ENCODE data around the gene MYH9. TPM values are rescaled to one million over a fixed set of nuclear protein-coding genes. Genes with fewer than 3 reads are reported as not detected.

The MYH9 gene
- total RNA-seq, 1 donor from 2014 or later, result 122 TPM

DNA sequence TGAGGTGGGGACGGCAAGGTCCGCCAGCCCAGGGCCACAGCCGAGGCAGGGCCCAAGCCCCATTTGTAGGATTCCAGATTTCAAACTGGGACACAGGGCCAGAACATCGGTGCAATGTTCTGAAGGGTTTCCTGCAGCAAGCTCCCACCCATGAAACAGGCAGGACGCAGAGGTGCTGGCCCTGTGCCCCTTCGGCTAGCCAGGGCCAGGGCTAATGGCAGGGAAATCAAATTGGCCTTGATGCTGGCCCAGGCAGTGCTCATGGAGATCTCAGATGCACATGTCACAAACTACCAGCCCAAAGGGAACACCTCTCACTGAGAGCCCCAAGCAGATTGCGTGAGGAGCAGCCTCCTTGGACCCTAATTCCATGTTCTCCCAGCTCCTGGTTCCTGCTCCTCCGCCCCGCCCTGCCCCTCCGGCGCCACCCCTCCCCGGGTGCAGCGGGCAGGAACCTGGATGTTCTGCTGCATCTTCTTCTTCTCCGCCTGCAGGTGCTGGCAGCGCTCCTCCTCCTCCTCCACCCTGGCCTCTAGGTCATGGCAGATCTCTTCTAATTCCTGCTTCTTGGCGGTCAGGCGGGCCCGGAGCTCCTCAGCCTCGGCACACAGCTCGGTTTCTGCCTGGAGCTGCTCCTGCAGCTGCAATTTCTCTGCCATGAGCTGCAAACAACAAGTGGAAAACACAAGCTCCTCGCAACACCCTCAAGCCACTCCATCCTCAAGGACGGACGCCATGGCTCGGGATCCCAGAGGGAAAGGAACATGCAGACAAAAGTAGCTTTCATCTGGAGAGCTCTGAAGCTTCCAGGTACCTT is 87.2 kb downstream of the MYH9 start:
- Mint-ChIP-seq H3K27ac (ENCODE audit: unreplicated experiment) (no peak overlapping the region), H3K4me1 (ENCODE audit: low read depth, unreplicated experiment) (no peaks in the 10 kb centered on the region), H3K4me3 (ENCODE audit: unreplicated experiment) (no peak overlapping the region), H3K9me3 (ENCODE audit: unreplicated experiment) (no peaks in the 10 kb centered on the region), H3K27me3 (ENCODE audit: unreplicated experiment) (peaks cover 3% of the 10 kb centered on the region), H3K36me3 (ENCODE audit: unreplicated experiment) (peaks cover 4% of the 10 kb centered on the region)
- TF ChIP-seq, protein P1, sequence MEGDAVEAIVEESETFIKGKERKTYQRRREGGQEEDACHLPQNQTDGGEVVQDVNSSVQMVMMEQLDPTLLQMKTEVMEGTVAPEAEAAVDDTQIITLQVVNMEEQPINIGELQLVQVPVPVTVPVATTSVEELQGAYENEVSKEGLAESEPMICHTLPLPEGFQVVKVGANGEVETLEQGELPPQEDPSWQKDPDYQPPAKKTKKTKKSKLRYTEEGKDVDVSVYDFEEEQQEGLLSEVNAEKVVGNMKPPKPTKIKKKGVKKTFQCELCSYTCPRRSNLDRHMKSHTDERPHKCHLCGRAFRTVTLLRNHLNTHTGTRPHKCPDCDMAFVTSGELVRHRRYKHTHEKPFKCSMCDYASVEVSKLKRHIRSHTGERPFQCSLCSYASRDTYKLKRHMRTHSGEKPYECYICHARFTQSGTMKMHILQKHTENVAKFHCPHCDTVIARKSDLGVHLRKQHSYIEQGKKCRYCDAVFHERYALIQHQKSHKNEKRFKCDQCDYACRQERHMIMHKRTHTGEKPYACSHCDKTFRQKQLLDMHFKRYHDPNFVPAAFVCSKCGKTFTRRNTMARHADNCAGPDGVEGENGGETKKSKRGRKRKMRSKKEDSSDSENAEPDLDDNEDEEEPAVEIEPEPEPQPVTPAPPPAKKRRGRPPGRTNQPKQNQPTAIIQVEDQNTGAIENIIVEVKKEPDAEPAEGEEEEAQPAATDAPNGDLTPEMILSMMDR (IDR thresholded peaks at IDR 0.05; ENCODE audit: partially characterized antibody, unreplicated experiment), result no peak
- no peak for DNase-seq

DNA sequence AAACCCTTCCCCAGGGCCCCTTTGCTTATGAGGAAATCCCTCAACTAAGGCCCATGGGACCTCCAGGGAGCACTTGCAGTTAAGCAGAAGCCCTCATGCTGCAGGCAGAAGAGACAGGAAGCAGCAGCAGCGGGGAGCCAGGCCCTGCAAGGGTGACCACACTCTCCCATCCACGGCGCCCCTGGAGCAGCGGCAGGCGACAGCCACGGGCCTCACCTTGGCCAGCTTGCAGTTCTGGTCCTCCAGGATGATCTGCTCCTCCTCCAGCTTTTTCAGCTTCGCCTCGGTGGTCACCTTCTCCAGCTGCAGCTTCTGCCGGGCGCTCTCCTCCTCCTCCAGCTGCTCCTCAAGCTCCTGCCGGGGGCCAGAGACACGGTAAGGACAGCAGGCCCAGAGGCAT is 87.9 kb downstream of the MYH9 start:
- H3K9me3 Mint-ChIP-seq (ENCODE audit: unreplicated experiment), result no peaks in the 10 kb centered on the region
- TF ChIP-seq, protein P1 (IDR thresholded peaks at IDR 0.05; ENCODE audit: partially characterized antibody, unreplicated experiment), result no peak
- DNase-seq, result no peak
- no peak overlapping the region for H3K4me3 Mint-ChIP-seq (ENCODE audit: unreplicated experiment)
- H3K36me3 Mint-ChIP-seq (ENCODE audit: unreplicated experiment), result peaks cover 4% of the 10 kb centered on the region
- peaks cover 3% of the 10 kb centered on the region for H3K27me3 Mint-ChIP-seq (ENCODE audit: unreplicated experiment)
- no peaks in the 10 kb centered on the region for H3K4me1 Mint-ChIP-seq (ENCODE audit: low read depth, unreplicated experiment)
- H3K27ac Mint-ChIP-seq (ENCODE audit: unreplicated experiment), result no peak overlapping the region

DNA sequence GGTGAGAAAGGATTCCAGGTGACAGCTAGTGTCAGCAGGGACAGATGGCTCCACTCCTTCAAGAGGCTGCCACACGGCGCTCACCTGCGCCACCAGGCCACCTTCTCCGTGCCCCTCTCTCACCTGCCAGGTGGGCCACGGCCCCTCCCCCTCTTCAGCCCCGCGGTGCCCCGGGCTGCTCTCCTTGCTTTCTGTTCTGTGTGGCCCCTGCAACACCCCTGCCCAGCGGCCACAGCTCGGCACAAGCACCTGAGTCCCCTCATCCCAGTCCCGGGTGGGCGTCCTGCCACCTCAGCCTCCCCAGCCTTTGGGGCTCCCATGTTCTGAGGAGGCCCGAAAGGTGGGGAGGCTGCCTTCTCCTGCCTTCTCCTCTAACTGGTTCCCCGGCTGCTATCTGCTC is 88.5 kb downstream of the MYH9 start:
- peaks cover 9% of the 10 kb centered on the region for H3K36me3 Mint-ChIP-seq (ENCODE audit: unreplicated experiment)
- H3K4me1 Mint-ChIP-seq (ENCODE audit: low read depth, unreplicated experiment), result no peaks in the 10 kb centered on the region
- TF ChIP-seq, protein P1 (IDR thresholded peaks at IDR 0.05; ENCODE audit: partially characterized antibody, unreplicated experiment), result no peak
- H3K9me3 Mint-ChIP-seq (ENCODE audit: unreplicated experiment), result peaks cover 2% of the 10 kb centered on the region
- H3K27me3 Mint-ChIP-seq (ENCODE audit: unreplicated experiment), result peaks cover 5% of the 10 kb centered on the region
- no peak overlapping the region for H3K27ac Mint-ChIP-seq (ENCODE audit: unreplicated experiment)
- H3K4me3 Mint-ChIP-seq (ENCODE audit: unreplicated experiment), result no peak overlapping the region
- no peak for DNase-seq

DNA sequence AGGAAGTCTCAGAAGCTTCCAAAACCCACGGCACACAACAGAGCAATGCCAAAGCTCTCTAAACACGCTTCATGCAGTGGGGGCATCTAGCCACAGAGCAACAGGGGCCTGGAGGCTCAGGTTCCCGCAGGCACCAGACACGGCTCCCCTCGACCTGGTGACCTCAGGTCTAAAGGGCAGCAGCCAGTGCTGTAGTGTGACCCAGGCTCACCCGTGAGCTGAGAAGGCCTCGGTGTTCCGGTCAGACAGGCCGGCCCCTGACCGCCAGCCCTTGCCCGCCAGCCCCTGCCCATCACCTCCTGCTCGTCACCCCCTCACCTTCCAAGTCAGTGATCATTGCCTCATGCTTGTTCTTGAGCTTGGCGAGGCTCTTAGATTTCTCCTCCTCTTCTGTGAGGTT is 89.2 kb downstream of the MYH9 start:
- Mint-ChIP-seq H3K9me3 (ENCODE audit: unreplicated experiment) (peaks cover 2% of the 10 kb centered on the region), H3K4me1 (ENCODE audit: low read depth, unreplicated experiment) (no peaks in the 10 kb centered on the region), H3K27me3 (ENCODE audit: unreplicated experiment) (peaks cover 7% of the 10 kb centered on the region), H3K36me3 (ENCODE audit: unreplicated experiment) (peaks cover 12% of the 10 kb centered on the region), H3K4me3 (ENCODE audit: unreplicated experiment) (no peak overlapping the region), H3K27ac (ENCODE audit: unreplicated experiment) (no peak overlapping the region)
- no peak for DNase-seq
- TF ChIP-seq, protein P1 (IDR thresholded peaks at IDR 0.05; ENCODE audit: partially characterized antibody, unreplicated experiment), result no peak

DNA sequence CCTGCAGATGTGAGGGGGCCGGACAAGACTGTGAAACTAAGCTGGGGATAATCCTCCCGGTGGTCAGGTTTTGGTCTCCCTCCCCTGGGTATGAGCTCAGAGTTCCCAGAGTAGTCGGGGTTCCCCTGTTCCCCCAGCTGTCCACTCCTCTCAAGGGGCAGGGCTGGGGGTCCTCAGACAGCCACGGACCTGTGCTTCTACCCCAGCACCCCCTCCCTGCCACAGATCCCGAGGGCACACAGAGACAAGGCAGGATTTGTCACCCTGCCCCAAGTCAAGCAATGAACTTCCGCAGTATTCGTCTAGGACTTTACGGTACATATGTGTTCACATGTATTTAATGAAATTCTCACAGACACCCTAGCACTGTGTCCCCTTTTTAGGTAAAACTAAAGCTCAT is 89.6 kb downstream of the MYH9 start:
- Mint-ChIP-seq H3K27me3 (ENCODE audit: unreplicated experiment) (peaks cover 7% of the 10 kb centered on the region), H3K9me3 (ENCODE audit: unreplicated experiment) (peaks cover 2% of the 10 kb centered on the region), H3K4me1 (ENCODE audit: low read depth, unreplicated experiment) (no peaks in the 10 kb centered on the region), H3K4me3 (ENCODE audit: unreplicated experiment) (no peak overlapping the region), H3K27ac (ENCODE audit: unreplicated experiment) (no peak overlapping the region), H3K36me3 (ENCODE audit: unreplicated experiment) (peaks cover 12% of the 10 kb centered on the region)
- DNase-seq, result no peak
- TF ChIP-seq, protein P1 (IDR thresholded peaks at IDR 0.05; ENCODE audit: partially characterized antibody, unreplicated experiment), result no peak

Measured in glutamatergic neuron (in vitro differentiated cells).